ENCODE results near the gene B4GALNT3. TPM values are rescaled to one million over a fixed set of nuclear protein-coding genes. Genes with fewer than 3 reads are reported as not detected.
A peak's percentile ranks its signal among the peaks of the same experiment; 100 is the strongest.

B4GALNT3 gene
- total and polyA plus RNA-seq, 2 of the 13 experiments (the other 11 are each of a cell fraction or from before 2014, with no cell fraction given) = 3.2 to 4.4 TPM

DNA sequence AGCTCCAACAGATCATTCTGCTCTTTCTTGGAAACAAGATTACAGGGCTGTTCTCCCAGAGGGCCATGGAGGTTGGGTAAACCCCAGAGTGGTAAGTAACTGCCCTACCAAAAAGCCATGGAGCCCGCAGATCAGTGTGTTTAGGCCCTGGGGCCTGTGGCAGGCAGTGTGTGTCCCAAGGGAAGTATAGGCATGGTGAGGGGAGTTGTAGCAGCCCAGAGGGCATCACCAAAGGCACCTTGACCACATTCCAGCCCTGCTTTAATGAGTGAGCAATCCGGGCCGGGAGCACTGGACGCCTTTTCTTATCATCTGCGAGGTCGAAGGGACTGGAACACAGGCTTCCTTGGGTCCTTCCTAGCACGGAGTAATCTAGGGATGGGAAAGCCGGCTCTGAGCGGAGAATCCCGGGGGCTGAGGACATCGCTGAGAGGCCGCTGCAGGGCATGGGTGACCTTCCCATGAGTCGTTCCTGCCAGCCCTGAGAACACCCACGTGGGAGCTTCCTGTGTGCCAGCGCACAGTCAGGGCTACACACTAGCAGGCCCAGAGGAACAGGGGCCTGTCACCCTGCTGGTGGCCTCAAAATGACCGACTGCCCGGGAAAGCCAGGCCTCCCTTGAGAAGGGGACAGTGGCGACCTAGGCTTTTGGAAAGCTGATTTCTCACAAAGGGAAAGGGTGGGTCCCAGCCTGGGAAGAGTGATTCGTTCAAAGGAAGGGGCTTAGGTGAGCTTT, 112.2 kb downstream of the B4GALNT3 start (continued):
- no peak for TF ChIP-seq ZNF224 (CRISPR knock-in tag; IDR thresholded peaks at IDR 0.05)
- peak; percentile 34; the same call in 1 of the 2 replicates for TF ChIP-seq SAP130 (CRISPR knock-in tag; IDR thresholded peaks at IDR 0.05; ENCODE audit: low read depth)
- no peak for TF ChIP-seq ZNF747 (CRISPR knock-in tag; IDR thresholded peaks at IDR 0.05; ENCODE audit: borderline replicate concordance)
- no peak for TF ChIP-seq ZNF180 (CRISPR knock-in tag; IDR thresholded peaks at IDR 0.05; ENCODE audit: borderline replicate concordance, low read depth)
- no peak; the same call in 1 of the 2 replicates for TF ChIP-seq PHF21A (CRISPR knock-in tag; IDR thresholded peaks at IDR 0.05)
- TF ChIP-seq, protein P1, sequence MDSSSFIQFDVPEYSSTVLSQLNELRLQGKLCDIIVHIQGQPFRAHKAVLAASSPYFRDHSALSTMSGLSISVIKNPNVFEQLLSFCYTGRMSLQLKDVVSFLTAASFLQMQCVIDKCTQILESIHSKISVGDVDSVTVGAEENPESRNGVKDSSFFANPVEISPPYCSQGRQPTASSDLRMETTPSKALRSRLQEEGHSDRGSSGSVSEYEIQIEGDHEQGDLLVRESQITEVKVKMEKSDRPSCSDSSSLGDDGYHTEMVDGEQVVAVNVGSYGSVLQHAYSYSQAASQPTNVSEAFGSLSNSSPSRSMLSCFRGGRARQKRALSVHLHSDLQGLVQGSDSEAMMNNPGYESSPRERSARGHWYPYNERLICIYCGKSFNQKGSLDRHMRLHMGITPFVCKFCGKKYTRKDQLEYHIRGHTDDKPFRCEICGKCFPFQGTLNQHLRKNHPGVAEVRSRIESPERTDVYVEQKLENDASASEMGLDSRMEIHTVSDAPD (CRISPR knock-in tag; IDR thresholded peaks at IDR 0.05) = 0 out of 2 replicates have a peak, but pooled peaks have one; percentile 40

DNA sequence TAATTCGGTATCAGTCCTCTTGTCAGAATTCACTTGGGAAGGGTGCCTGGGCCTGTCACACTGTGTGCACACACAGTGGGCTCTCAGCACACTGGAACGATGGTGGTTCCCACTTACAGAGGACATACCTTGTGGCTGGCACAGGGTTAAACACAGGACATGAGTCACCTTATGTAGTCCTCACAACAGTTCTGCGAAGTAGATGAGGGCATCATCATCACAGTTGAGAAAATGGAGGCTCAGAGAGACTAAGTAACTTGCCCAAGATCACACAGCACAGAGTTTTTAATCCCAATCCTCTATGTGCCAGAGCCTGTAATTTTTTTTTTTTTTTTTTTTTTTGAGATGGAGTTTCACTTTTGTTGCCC, 112.8 kb downstream of the B4GALNT3 start:
- FAIRE-seq (no peak), ATAC-seq (no peak), DNase-seq (ENCODE audit: low spot score) (peak; percentile 27)
- no peaks in the 10 kb centered on the region for H4K20me1 ChIP-seq (ENCODE audit: insufficient read depth, low read length)
- H3K9me3 ChIP-seq (ENCODE audit: low read length) = no peaks in the 10 kb centered on the region
- intact Hi-C loops (cut with micrococcal nuclease; ENCODE audit: unreplicated experiment) (loop anchor here (10.0 kb wide), 2 partner anchors 72 to 1032 kb away; no protein-coding TSS in a partner anchor), in situ Hi-C loops (cut with HindIII; ENCODE audit: extremely low pct_ligation_motif_present, low pct_unique_long_range_greater_than_20kb) (loop anchor here (5.0 to 25.0 kb wide), 4 partner anchors 180 to 1015 kb away; partner anchors contain the start of genes FBXL14 and WNK1)
- H3K27me3 ChIP-seq (ENCODE audit: control insufficient read depth in 1 of 2, insufficient read depth in 2 of 2, low read length in 2 of 2) = no peaks in the 10 kb centered on the region; a peak in 1 of 5 replicates
- peaks cover 75% of the 10 kb centered on the region for H3K4me1 ChIP-seq (ENCODE audit: insufficient read depth, low read length)
- peak overlapping the region; percentile 86 for H3K27ac ChIP-seq (ENCODE audit: extremely low read length, insufficient read depth, low read length)
- 41% methylated on average over 2 of the region's 3 CpGs for WGBS (ENCODE audit: low lambda C conversion rate)
- no peak overlapping the region for H2AFZ ChIP-seq (ENCODE audit: low read length)
- H3K79me2 ChIP-seq (ENCODE audit: insufficient read depth, low read length) = no peaks in the 10 kb centered on the region
- no TSS peak for BruUV-seq (replicated peaks)
- POLR2A ChIA-PET = interaction anchor here (1.0 to 2.9 kb wide), 5 partner anchors 11 to 183 kb away, joined by 3 to 22 read pairs (median 8); partner anchors contain the start of genes KDM5A and WNK1
- peak overlapping the region; percentile 80 for H3K9ac ChIP-seq (ENCODE audit: insufficient read depth, low read depth, low read length)
- H3K4me2 ChIP-seq (ENCODE audit: low read depth, low read length) = peak overlapping the region; percentile 98
- no peaks in the 10 kb centered on the region for H3K36me3 ChIP-seq (replicated peaks in 1 of 2; ENCODE audit: control insufficient read depth in 1 of 2, insufficient read depth in 2 of 2, low read length in 2 of 2)
- CTCF ChIA-PET (ENCODE audit: low intra/inter-chr PET ratio, low total read pairs) = no interaction called here
- H3K4me3 ChIP-seq (replicated peaks in 1 of 3; ENCODE audit: insufficient read depth in 1 of 3, low read depth in 2 of 3, low read length in 3 of 3) = peak overlapping the region in 2 of 3 experiments; percentile 73 to 80; a peak in 2 of 6 replicates
- no peak for TF ChIP-seq MAF1 (CRISPR knock-in tag; IDR thresholded peaks at IDR 0.05; ENCODE audit: borderline replicate concordance)
- TF ChIP-seq, protein P2, sequence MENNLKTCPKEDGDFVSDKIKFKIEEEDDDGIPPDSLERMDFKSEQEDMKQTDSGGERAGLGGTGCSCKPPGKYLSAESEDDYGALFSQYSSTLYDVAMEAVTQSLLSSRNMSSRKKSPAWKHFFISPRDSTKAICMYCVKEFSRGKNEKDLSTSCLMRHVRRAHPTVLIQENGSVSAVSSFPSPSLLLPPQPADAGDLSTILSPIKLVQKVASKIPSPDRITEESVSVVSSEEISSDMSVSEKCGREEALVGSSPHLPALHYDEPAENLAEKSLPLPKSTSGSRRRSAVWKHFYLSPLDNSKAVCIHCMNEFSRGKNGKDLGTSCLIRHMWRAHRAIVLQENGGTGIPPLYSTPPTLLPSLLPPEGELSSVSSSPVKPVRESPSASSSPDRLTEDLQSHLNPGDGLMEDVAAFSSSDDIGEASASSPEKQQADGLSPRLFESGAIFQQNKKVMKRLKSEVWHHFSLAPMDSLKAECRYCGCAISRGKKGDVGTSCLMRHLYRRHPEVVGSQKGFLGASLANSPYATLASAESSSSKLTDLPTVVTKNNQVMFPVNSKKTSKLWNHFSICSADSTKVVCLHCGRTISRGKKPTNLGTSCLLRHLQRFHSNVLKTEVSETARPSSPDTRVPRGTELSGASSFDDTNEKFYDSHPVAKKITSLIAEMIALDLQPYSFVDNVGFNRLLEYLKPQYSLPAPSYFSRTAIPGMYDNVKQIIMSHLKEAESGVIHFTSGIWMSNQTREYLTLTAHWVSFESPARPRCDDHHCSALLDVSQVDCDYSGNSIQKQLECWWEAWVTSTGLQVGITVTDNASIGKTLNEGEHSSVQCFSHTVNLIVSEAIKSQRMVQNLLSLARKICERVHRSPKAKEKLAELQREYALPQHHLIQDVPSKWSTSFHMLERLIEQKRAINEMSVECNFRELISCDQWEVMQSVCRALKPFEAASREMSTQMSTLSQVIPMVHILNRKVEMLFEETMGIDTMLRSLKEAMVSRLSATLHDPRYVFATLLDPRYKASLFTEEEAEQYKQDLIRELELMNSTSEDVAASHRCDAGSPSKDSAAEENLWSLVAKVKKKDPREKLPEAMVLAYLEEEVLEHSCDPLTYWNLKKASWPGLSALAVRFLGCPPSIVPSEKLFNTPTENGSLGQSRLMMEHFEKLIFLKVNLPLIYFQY (CRISPR knock-in tag; IDR thresholded peaks at IDR 0.05; ENCODE audit: borderline replicate concordance) = no peak
- TF ChIP-seq ZNF572 (CRISPR knock-in tag; IDR thresholded peaks at IDR 0.05) = no peak
- no peak for TF ChIP-seq KLF13 (CRISPR knock-in tag; IDR thresholded peaks at IDR 0.05)
- TF ChIP-seq, protein P3, sequence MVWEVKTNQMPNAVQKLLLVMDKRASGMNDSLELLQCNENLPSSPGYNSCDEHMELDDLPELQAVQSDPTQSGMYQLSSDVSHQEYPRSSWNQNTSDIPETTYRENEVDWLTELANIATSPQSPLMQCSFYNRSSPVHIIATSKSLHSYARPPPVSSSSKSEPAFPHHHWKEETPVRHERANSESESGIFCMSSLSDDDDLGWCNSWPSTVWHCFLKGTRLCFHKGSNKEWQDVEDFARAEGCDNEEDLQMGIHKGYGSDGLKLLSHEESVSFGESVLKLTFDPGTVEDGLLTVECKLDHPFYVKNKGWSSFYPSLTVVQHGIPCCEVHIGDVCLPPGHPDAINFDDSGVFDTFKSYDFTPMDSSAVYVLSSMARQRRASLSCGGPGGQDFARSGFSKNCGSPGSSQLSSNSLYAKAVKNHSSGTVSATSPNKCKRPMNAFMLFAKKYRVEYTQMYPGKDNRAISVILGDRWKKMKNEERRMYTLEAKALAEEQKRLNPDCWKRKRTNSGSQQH (CRISPR knock-in tag; IDR thresholded peaks at IDR 0.05; ENCODE audit: low read depth) = no peak
- TF ChIP-seq ZNF749 (CRISPR knock-in tag; IDR thresholded peaks at IDR 0.05; ENCODE audit: borderline replicate concordance) = no peak
- TF ChIP-seq, protein P4, sequence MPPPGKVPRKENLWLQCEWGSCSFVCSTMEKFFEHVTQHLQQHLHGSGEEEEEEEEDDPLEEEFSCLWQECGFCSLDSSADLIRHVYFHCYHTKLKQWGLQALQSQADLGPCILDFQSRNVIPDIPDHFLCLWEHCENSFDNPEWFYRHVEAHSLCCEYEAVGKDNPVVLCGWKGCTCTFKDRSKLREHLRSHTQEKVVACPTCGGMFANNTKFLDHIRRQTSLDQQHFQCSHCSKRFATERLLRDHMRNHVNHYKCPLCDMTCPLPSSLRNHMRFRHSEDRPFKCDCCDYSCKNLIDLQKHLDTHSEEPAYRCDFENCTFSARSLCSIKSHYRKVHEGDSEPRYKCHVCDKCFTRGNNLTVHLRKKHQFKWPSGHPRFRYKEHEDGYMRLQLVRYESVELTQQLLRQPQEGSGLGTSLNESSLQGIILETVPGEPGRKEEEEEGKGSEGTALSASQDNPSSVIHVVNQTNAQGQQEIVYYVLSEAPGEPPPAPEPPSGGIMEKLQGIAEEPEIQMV (CRISPR knock-in tag; IDR thresholded peaks at IDR 0.05; ENCODE audit: low read depth) = no peak
- peak; percentile 81; the same call in 1 of the 2 replicates for TF ChIP-seq ZNF768 (CRISPR knock-in tag; IDR thresholded peaks at IDR 0.05)
